Measurements from ENCODE around the gene PDGFRA.
A peak's percentile ranks its signal among the peaks of the same experiment; 100 is the strongest.
"Not testable (repeated sequence)": the region's sequence is repeated elsewhere in the genome, so short reads cannot be mapped to it uniquely, and the experiment has no call there.

PDGFRA gene

DNA sequence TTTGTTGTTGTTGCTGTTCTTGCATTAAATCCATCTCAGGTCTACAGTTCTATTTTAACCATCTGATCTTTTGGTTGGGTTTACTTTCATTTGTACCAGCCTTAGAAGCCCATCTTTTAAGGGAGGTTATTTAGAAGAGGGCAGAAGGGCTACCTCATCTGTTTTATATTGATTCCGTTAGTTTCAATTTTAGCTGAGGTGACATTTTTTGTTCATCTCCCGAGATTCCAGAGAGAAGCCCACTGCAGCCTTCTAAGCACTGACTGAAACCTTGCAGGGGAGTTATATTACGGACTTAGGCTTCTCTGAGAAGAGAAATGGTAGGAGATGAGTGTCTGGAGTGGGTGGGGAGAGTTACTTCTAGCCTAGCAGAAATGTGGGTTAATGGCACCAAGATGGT lies 101.8 kb downstream of the PDGFRA start:
- DNase-seq = no peak

DNA sequence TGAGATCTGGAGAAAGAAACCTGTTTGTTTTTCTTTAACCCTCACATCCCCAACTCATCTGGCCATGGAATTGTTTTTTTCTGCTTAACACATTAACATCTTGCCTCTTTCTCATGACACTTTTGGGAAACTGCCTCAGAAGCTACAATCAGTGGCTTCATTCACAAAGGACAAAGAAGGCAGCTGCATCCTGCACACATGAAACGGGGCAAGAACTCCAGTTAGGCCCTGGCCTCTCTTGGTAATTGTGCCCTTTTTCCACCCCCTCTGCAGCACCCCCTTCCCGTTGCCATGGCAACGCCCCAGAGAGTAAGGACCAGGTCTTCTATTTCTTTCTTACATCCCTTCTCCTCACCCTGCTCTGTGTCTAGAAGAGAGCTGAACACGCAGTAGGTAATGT lies 103.4 kb downstream of the PDGFRA start:
- DNase-seq = peak; percentile 11

DNA sequence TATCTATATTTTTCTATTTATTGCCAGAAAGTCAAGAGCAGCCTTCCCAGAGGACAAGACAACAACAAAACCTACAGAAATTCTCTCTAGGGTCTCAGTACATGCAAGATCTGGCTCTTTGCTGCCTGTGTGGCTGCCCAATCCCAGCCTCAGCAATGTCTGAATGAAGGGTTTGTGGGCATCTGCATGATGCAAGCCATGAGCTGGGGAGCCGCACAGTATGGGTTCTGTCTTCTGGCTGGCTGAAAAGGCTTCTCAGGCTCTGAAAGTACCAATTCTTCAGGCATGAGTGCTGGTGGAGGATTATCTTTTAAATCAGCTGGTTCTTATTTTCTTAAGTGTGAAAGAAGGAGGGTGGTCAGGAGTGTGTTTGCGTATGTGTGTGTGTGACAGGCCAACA lies 104.6 kb downstream of the PDGFRA start:
- DNase-seq = peak; percentile 8

DNA sequence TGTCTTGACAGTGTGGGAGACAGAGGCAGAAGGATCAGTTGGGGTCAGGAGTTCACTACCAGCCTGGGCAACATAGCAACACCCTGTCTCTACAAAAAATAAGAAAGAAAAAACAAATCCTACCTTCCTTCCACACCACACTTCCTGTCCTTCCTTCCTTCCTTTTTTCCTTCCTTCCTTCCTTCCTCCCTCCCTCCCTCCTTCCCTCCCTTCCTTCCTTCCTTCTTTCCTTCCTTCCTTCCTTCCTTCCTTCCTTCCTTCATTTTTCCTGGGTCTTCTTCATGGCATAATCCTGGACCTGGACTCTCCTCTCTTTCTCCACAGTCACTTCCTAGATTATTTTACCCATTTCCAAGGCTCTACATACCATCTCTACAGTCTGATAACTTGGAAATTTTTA lies 105.7 kb downstream of the PDGFRA start:
- not testable (repeated sequence) for DNase-seq

GRCh38 chr4:54337009-54337408 lies 107.9 kb downstream of the PDGFRA start:
- DNase-seq = no peak

GRCh38 chr4:54342067-54342466 lies 113.0 kb downstream of the PDGFRA start:
- not testable (repeated sequence) for DNase-seq

Measured in eye (tissue), 1 donor.